Measurements from ENCODE around the gene CHAF1A.

The CHAF1A gene

DNA sequence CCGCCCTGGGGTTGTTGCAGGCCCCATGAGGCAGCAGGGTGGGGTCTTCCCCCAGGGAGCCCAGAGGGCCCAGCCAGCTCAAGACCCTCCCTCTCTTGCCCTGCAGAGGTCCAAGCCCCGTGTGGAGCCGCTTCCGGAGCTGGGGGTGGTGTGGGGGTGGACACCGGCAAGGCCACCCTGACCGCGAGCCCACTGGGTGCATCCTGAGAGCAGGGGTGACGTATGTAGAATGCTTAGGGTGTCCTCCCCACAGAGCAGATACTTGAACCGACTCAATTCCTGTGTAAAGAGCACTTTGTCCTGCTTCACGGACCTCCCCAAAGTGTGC is 40.3 kb downstream of the CHAF1A start:
- ChIA-PET CTCF (no interaction called here), POLR2A (interaction anchor here (0.6 kb wide), 1 partner anchor 56 kb away, joined by 9 read pairs; no protein-coding TSS in a partner anchor)
- no peak overlapping the region for H3K4me3 ChIP-seq (ENCODE audit: low read depth, low read length)
- H3K27ac ChIP-seq (ENCODE audit: extremely low read depth, low read depth, low read length) = no peak overlapping the region
- no peak for TF ChIP-seq ZNF202 (tag by site-specific recombination; IDR thresholded peaks at IDR 0.05; ENCODE audit: borderline replicate concordance)
- TF ChIP-seq ZNF521 (tag by site-specific recombination; IDR thresholded peaks at IDR 0.05) = no peak
- TF ChIP-seq ZNF394 (tag by site-specific recombination; IDR thresholded peaks at IDR 0.05; ENCODE audit: borderline replicate concordance) = no peak
- no peak for TF ChIP-seq ZNF776 (tag by site-specific recombination; IDR thresholded peaks at IDR 0.05; ENCODE audit: borderline replicate concordance)
- no peak for TF ChIP-seq ZNF114 (tag by site-specific recombination; IDR thresholded peaks at IDR 0.05)
- no peak for TF ChIP-seq ZNF555 (tag by site-specific recombination; conservative IDR thresholded peaks at IDR 0.05)
- TF ChIP-seq ZFP3 (tag by site-specific recombination; IDR thresholded peaks at IDR 0.05; ENCODE audit: low read depth) = no peak
- peak; percentile 35; the same call in 1 of the 2 replicates for TF ChIP-seq GLIS1 (tag by site-specific recombination; IDR thresholded peaks at IDR 0.05)
- peak; percentile 51; the same call in 1 of the 2 replicates for TF ChIP-seq GLIS2 (tag by site-specific recombination; IDR thresholded peaks at IDR 0.05)
- TF ChIP-seq, protein P1, sequence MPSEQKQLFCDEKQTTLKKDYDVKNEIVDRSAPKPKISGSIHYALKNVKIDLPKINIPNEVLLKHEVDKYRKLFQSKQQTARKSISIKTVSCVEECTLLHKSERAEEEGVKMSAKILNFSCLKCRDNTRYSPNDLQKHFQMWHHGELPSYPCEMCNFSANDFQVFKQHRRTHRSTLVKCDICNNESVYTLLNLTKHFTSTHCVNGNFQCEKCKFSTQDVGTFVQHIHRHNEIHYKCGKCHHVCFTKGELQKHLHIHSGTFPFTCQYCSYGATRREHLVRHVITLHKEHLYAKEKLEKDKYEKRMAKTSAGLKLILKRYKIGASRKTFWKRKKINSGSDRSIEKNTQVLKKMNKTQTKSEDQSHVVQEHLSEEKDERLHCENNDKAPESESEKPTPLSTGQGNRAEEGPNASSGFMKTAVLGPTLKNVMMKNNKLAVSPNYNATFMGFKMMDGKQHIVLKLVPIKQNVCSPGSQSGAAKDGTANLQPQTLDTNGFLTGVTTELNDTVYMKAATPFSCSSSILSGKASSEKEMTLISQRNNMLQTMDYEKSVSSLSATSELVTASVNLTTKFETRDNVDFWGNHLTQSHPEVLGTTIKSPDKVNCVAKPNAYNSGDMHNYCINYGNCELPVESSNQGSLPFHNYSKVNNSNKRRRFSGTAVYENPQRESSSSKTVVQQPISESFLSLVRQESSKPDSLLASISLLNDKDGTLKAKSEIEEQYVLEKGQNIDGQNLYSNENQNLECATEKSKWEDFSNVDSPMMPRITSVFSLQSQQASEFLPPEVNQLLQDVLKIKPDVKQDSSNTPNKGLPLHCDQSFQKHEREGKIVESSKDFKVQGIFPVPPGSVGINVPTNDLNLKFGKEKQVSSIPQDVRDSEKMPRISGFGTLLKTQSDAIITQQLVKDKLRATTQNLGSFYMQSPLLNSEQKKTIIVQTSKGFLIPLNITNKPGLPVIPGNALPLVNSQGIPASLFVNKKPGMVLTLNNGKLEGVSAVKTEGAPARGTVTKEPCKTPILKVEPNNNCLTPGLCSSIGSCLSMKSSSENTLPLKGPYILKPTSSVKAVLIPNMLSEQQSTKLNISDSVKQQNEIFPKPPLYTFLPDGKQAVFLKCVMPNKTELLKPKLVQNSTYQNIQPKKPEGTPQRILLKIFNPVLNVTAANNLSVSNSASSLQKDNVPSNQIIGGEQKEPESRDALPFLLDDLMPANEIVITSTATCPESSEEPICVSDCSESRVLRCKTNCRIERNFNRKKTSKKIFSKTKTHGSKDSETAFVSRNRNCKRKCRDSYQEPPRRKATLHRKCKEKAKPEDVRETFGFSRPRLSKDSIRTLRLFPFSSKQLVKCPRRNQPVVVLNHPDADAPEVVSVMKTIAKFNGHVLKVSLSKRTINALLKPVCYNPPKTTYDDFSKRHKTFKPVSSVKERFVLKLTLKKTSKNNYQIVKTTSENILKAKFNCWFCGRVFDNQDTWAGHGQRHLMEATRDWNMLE (tag by site-specific recombination; conservative IDR thresholded peaks at IDR 0.05; ENCODE audit: low read depth) = no peak
- no peaks in the 10 kb centered on the region for H3K4me1 ChIP-seq (ENCODE audit: control insufficient read depth, insufficient read depth, low read length)
- peaks cover 21 to 90% of the 10 kb centered on the region in 2 experiments; a peak in 2 of 3 replicates for H3K36me3 ChIP-seq (ENCODE audit: control insufficient read depth in 2 of 2, insufficient read depth in 1 of 2, low read length in 2 of 2)
- no peaks in the 10 kb centered on the region for H3K9me3 ChIP-seq (ENCODE audit: control insufficient read depth, insufficient read depth, low read depth, low read length)

DNA sequence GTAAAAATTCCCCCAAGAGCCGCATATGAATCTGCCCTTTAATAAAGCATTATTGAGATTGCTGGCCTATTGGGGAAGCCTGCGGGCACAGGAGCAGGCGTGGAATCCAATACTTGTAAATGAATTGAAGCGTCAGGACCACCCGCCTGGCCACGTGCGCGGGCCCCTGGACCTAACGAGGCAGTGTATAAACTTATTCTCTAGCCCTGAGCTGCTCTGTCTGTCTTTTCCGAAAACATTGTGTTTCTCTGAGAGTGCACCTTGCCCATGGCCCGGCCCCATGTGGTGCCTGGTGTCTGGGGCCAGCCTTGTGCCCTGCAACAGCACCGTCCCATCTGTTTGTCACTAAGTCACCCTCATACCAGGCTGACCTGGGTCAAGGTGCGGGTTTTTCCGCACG is 40.7 kb downstream of the CHAF1A start:
- H3K4me1 ChIP-seq (ENCODE audit: control insufficient read depth, insufficient read depth, low read length) = no peaks in the 10 kb centered on the region
- ChIA-PET CTCF (no interaction called here), POLR2A (no interaction called here)
- H3K36me3 ChIP-seq (ENCODE audit: control insufficient read depth in 2 of 2, insufficient read depth in 1 of 2, low read length in 2 of 2) = peaks cover 21 to 90% of the 10 kb centered on the region in 2 experiments; a peak in 2 of 3 replicates
- TF ChIP-seq, protein P2, sequence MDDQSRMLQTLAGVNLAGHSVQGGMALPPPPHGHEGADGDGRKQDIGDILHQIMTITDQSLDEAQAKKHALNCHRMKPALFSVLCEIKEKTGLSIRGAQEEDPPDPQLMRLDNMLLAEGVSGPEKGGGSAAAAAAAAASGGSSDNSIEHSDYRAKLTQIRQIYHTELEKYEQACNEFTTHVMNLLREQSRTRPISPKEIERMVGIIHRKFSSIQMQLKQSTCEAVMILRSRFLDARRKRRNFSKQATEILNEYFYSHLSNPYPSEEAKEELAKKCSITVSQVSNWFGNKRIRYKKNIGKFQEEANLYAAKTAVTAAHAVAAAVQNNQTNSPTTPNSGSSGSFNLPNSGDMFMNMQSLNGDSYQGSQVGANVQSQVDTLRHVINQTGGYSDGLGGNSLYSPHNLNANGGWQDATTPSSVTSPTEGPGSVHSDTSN (CRISPR knock-in tag; IDR thresholded peaks at IDR 0.05) = no peak
- no peaks in the 10 kb centered on the region for H3K9me3 ChIP-seq (ENCODE audit: control insufficient read depth, insufficient read depth, low read depth, low read length)
- 0 out of 2 replicates have a peak overlapping the region, but pooled peaks have one; percentile 5 for H3K27ac ChIP-seq (ENCODE audit: extremely low read depth, low read depth, low read length)
- H3K4me3 ChIP-seq (ENCODE audit: low read depth, low read length) = no peak overlapping the region

DNA sequence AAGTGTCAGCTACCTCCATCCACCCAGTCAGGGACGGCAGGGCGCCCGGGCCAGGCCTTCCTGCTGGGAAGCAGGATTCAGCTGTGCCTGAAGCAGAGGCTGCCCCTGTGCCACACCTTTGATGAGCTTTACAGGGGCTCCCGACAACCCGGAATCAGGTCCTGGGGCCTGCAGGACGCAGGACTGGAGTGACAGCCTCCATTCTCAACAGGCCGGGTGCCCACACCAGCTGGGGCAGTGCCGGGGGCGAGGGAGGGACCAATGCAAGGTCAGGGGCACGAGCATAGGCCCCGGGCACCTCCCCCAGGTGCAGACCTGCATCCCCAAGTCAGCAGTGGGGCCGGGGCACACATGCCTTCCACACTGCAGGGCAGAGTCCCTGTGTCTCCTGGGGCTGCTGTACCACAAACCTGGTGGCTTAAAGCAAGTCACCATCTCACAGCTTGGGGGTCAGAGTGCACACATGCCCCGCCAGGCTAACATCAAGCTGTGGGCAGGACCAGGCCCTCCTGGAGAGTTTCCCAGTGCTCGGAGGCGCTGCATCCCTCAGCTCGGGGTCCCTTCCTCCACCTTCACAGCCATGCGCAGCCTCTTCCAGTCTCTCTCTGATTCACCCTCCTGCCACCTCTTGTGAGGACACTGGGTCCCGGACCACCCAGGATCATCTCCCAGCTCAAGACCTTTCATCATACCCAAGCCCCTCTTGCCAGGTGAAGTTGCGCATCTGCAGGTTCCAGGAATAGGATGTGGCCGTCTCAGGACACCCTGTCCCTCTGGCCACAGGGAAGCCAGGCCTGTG is 41.7 kb downstream of the CHAF1A start:
- no peaks in the 10 kb centered on the region for H3K4me1 ChIP-seq (ENCODE audit: control insufficient read depth, insufficient read depth, low read length)
- ChIA-PET CTCF (no interaction called here), POLR2A (interaction anchor here (0.7 to 1.8 kb wide), 4 partner anchors 8 to 27 kb away, joined by 3 to 6 read pairs (median 4); partner anchors contain the start of gene HDGFL2)
- no peak overlapping the region for H3K4me3 ChIP-seq (ENCODE audit: low read depth, low read length)
- H3K36me3 ChIP-seq (ENCODE audit: control insufficient read depth in 2 of 2, insufficient read depth in 1 of 2, low read length in 2 of 2) = peaks cover 15 to 90% of the 10 kb centered on the region in 2 experiments; a peak in 2 of 3 replicates
- H3K27ac ChIP-seq (ENCODE audit: extremely low read depth, low read depth, low read length) = no peak overlapping the region
- TF ChIP-seq ZNF530 (tag by site-specific recombination; IDR thresholded peaks at IDR 0.05; ENCODE audit: low read depth) (peak; percentile 97), GLIS1 (tag by site-specific recombination; IDR thresholded peaks at IDR 0.05) (peak; percentile 3; the same call in 1 of the 2 replicates), ZNF133 (tag by site-specific recombination; IDR thresholded peaks at IDR 0.05) (no peak), ZNF571 (tag by site-specific recombination; IDR thresholded peaks at IDR 0.05) (no peak)
- TF ChIP-seq, protein P3, sequence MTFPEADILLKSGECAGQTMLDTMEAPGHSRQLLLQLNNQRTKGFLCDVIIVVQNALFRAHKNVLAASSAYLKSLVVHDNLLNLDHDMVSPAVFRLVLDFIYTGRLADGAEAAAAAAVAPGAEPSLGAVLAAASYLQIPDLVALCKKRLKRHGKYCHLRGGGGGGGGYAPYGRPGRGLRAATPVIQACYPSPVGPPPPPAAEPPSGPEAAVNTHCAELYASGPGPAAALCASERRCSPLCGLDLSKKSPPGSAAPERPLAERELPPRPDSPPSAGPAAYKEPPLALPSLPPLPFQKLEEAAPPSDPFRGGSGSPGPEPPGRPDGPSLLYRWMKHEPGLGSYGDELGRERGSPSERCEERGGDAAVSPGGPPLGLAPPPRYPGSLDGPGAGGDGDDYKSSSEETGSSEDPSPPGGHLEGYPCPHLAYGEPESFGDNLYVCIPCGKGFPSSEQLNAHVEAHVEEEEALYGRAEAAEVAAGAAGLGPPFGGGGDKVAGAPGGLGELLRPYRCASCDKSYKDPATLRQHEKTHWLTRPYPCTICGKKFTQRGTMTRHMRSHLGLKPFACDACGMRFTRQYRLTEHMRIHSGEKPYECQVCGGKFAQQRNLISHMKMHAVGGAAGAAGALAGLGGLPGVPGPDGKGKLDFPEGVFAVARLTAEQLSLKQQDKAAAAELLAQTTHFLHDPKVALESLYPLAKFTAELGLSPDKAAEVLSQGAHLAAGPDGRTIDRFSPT (tag by site-specific recombination; IDR thresholded peaks at IDR 0.05) = peak; percentile 58
- H3K9me3 ChIP-seq (ENCODE audit: control insufficient read depth, insufficient read depth, low read depth, low read length) = no peaks in the 10 kb centered on the region

Data from HEK293 (cell line).